SK-N-SH (cell line): ENCODE results near the gene GTF3A. TPM values are rescaled to one million over a fixed set of nuclear protein-coding genes. Genes with fewer than 3 reads are reported as not detected.

Source experiments
- CTCF ChIA-PET: fragments of 300-600, 350-600 bp; formaldehyde crosslinking; extraction: SDS; loops from one replicate; lab custom pipeline; 2021; lab: Yijun Ruan, JAX
- POLR2A ChIA-PET: fragments of 350-600 bp; sonication (Branson Sonifier 250); formaldehyde crosslinking; extraction: SDS; loops from one replicate; lab custom pipeline; 2020; ENCODE audit warnings: antibody characterized with exemption, inconsistent platforms; lab: Yijun Ruan, JAX
- DNase-seq: peaks from one replicate; pipeline ENCODE4 v3.0.0; 2012
- H2AFZ ChIP-seq: fragments of 200-600 bp; sonication (generic); 2 replicates; pipeline ENCODE4 v1.8.1; 2016; ENCODE audit warnings: antibody characterized with exemption, mild to moderate bottlenecking, low read depth
- H3F3A ChIP-seq: fragments of 200-600 bp; sonication (generic); replicated peaks from 2 replicates; pipeline ENCODE3; 2016; ENCODE audit warnings: antibody characterized with exemption, mild to moderate bottlenecking; ENCODE audit not compliant: insufficient read depth
- H3K27ac ChIP-seq, 2 experiments: fragments of 200-500 bp in 1 of 2; fragments of 200-600 bp in 1 of 2; sonication (Bioruptor generic) in 1 of 2; sonication (generic), shearing (Covaris generic) in 1 of 2; 2 replicates each; pipeline versions ENCODE4 v1.5.1 to v1.6.1; 2014 to 2016; ENCODE audit warnings: low read depth in 2 of 2, inconsistent platforms in 1 of 2, low read length in 1 of 2, mild to moderate bottlenecking in 1 of 2, mixed read lengths in 1 of 2
- H3K27me3 ChIP-seq: fragments of 200-600 bp; sonication (generic), shearing (Covaris generic); 2 replicates; pipeline ENCODE4 v1.6.1; 2016; ENCODE audit warnings: mixed run types; ENCODE audit not compliant: insufficient read depth
- H3K36me3 ChIP-seq, 2 experiments: fragments of 200-500 bp in 1 of 2; fragments of 200-600 bp in 1 of 2; sonication (Bioruptor generic) in 1 of 2; sonication (generic) in 1 of 2; replicated peaks in 1 of 2; 2 replicates each; pipeline versions ENCODE3 to v1.5.1; 2014 to 2016; ENCODE audit warnings: low read length in 1 of 2, mild to moderate bottlenecking in 1 of 2; ENCODE audit not compliant: insufficient read depth in 2 of 2, control insufficient read depth in 1 of 2
- H3K4me1 ChIP-seq, 2 experiments: fragments of 200-500 bp in 1 of 2; fragments of 200-600 bp in 1 of 2; sonication (Bioruptor generic) in 1 of 2; sonication (generic), shearing (Covaris generic) in 1 of 2; 2 replicates each; pipeline versions ENCODE4 v1.5.1 to v1.6.1; 2014 to 2016; ENCODE audit warnings: low read depth in 1 of 2, low read length in 1 of 2, mixed run types in 1 of 2; ENCODE audit not compliant: insufficient read depth in 2 of 2, control insufficient read depth in 1 of 2
- H3K4me2 ChIP-seq: fragments of 200-600 bp; sonication (generic), shearing (Covaris generic); 2 replicates; pipeline ENCODE4 v1.6.1; 2017; ENCODE audit warnings: mixed run types
- H3K4me3 ChIP-seq, 2 experiments: fragments of 200-500 bp in 1 of 2; fragments of 200-600 bp in 1 of 2; sonication (Bioruptor generic) in 1 of 2; sonication (generic), shearing (Covaris generic) in 1 of 2; 2 replicates each; pipeline versions ENCODE4 v1.5.1 to v1.8.1; 2014 to 2016; ENCODE audit warnings: low read depth in 2 of 2, inconsistent platforms in 1 of 2, low read length in 1 of 2, mild to moderate bottlenecking in 1 of 2, mixed read lengths in 1 of 2, moderate library complexity in 1 of 2
- H3K79me2 ChIP-seq: fragments of 200-600 bp; sonication (generic); 2 replicates; pipeline ENCODE4 v1.8.1; 2017; ENCODE audit warnings: mild to moderate bottlenecking; ENCODE audit not compliant: insufficient read depth
- H3K9ac ChIP-seq: fragments of 200-600 bp; sonication (generic); 2 replicates; pipeline ENCODE4 v1.6.1; 2017; ENCODE audit warnings: mixed run types
- H3K9me2 ChIP-seq: fragments of 200-600 bp; sonication (generic); 2 replicates; pipeline ENCODE4 v1.6.1; 2017; ENCODE audit warnings: mixed run types
- H3K9me3 ChIP-seq: fragments of 200-600 bp; sonication (generic); 2 replicates; pipeline ENCODE4 v1.6.1; 2017; ENCODE audit warnings: mixed run types, mild to moderate bottlenecking, moderate library complexity
- H4K20me1 ChIP-seq: fragments of 200-600 bp; sonication (generic); 2 replicates; pipeline ENCODE4 v1.6.1; 2017; ENCODE audit warnings: mild to moderate bottlenecking, mixed run types; ENCODE audit not compliant: insufficient read depth
- CTCF ChIP-seq: fragments of 200-600 bp; sonication (generic); IDR thresholded peaks from 2 replicates; pipeline ENCODE4 v1.6.1; 2017; ENCODE audit warnings: antibody characterized with exemption, mild to moderate bottlenecking, moderate library complexity
- EP300 ChIP-seq, 2 experiments: IDR thresholded peaks; 2 replicates each; pipeline versions ENCODE4 v1.4.0 to v1.6.1; 2012; ENCODE audit warnings: borderline replicate concordance in 1 of 2, low read depth in 1 of 2, low read length in 1 of 2
- EZH2phosphoT487 ChIP-seq: fragments of 200-600 bp; sonication (generic); IDR thresholded peaks from 2 replicates; pipeline ENCODE4 v1.6.1; 2017; ENCODE audit warnings: low read depth, mixed run types, mild to moderate bottlenecking, antibody characterized with exemption, moderate library complexity, borderline replicate concordance
- FOSL2 ChIP-seq: IDR thresholded peaks from 2 replicates; pipeline ENCODE4 v1.4.0; 2012; ENCODE audit warnings: low read depth, mild to moderate bottlenecking, moderate library complexity, borderline replicate concordance
- FOXJ3 ChIP-seq: sonication (generic); formaldehyde crosslinking; IDR thresholded peaks from 2 replicates; pipeline ENCODE4 v1.5.1; 2020; ENCODE audit warnings: mild to moderate bottlenecking, missing genetic modification reagents
- FOXM1 ChIP-seq: IDR thresholded peaks from 2 replicates; pipeline ENCODE4 v1.4.0; 2012; ENCODE audit warnings: low read depth, mild to moderate bottlenecking
- GABPA ChIP-seq: IDR thresholded peaks from 2 replicates; pipeline ENCODE4 v1.4.0; 2012; ENCODE audit warnings: low read depth, mild to moderate bottlenecking
- JUND ChIP-seq: IDR thresholded peaks from 2 replicates; pipeline ENCODE4 v1.4.0; 2012
- MXI1 ChIP-seq: IDR thresholded peaks from 2 replicates; pipeline ENCODE4 v1.6.1; 2012; ENCODE audit warnings: mild to moderate bottlenecking, low read depth, low read length, improper control_type of control experiment
- NRF1 ChIP-seq: IDR thresholded peaks from 2 replicates; pipeline ENCODE4 v1.6.1; 2012; ENCODE audit warnings: low read depth, mild to moderate bottlenecking, low read length
- REST ChIP-seq: IDR thresholded peaks from 2 replicates; pipeline ENCODE4 v1.6.1; 2012; ENCODE audit warnings: mild to moderate bottlenecking, low read depth, low read length, moderate library complexity
- RFX5 ChIP-seq: IDR thresholded peaks from 2 replicates; pipeline ENCODE4 v1.6.1; 2012; ENCODE audit warnings: mild to moderate bottlenecking, improper control_type of control experiment, low read length
- RXRA ChIP-seq: IDR thresholded peaks from 2 replicates; pipeline ENCODE4 v1.4.0; 2012; ENCODE audit warnings: low read depth, mild to moderate bottlenecking, borderline replicate concordance
- SIN3A ChIP-seq: IDR thresholded peaks from 2 replicates; pipeline ENCODE4 v1.6.1; 2012; ENCODE audit warnings: low read depth, mild to moderate bottlenecking, low read length, moderate library complexity, borderline replicate concordance
- TCF12 ChIP-seq: IDR thresholded peaks from 2 replicates; pipeline ENCODE4 v1.4.0; 2012
- WGBS: methylation state at CpG from one replicate; pipeline ENCODE4 v1.1.6; 2017; ENCODE audit warnings: low lambda C conversion rate; 5-methylcytosine and 5-hydroxymethylcytosine counted together
- polyA plus RNA-seq, 3 experiments: library from polyadenylated mRNA; depleted of rRNA; stranded (reverse); fragments of >200 nt; gene quantifications; 2 replicates each; pipeline ENCODE4 v1.2.3, GENCODE V29; 2012

The GTF3A gene
- polyA plus RNA-seq, 1 of the 3 experiments (the other 2 are of a cell fraction) = 75.4 TPM

- no peaks in the 10 kb centered on the region for H3F3A ChIP-seq
- H2AFZ ChIP-seq = no peak overlapping the region
- H3K79me2 ChIP-seq = peaks cover 14% of the 10 kb centered on the region; the same call in 1 of the 2 replicates
- ChIA-PET POLR2A (no interaction called here), CTCF (no interaction called here)
- no peaks in the 10 kb centered on the region for H3K4me1 ChIP-seq
- H3K27ac ChIP-seq = no peak overlapping the region
- no peaks in the 10 kb centered on the region for H4K20me1 ChIP-seq
- peaks cover 32 to 36% of the 10 kb centered on the region in 2 experiments for H3K36me3 ChIP-seq
- H3K9ac ChIP-seq = no peak overlapping the region
- H3K4me3 ChIP-seq = no peak overlapping the region
- no peaks in the 10 kb centered on the region for H3K9me3 ChIP-seq
- TF ChIP-seq TCF12 = no peak
- TF ChIP-seq MXI1 = no peak
- no peak for TF ChIP-seq FOSL2
- no peak for TF ChIP-seq GABPA
- TF ChIP-seq FOXM1 = no peak
- no peak for TF ChIP-seq EP300 (IDR thresholded peaks at IDR 0.05; ENCODE audit: borderline replicate concordance in 1 of 2, low read depth in 1 of 2, low read length in 1 of 2)
- TF ChIP-seq RFX5 = no peak
- no peak for TF ChIP-seq CTCF
- TF ChIP-seq RXRA = no peak
- no peak for TF ChIP-seq SIN3A
- TF ChIP-seq EZH2phosphoT487 = no peak
- no peak for TF ChIP-seq JUND
- TF ChIP-seq NRF1 = no peak
- no peak for TF ChIP-seq REST
- TF ChIP-seq FOXJ3 (CRISPR knock-in tag) = no peak
- H3K9me2 ChIP-seq = no peaks in the 10 kb centered on the region
- no peak overlapping the region for H3K4me2 ChIP-seq
- no peaks in the 10 kb centered on the region for H3K27me3 ChIP-seq
- DNase-seq = no peak
- 86% methylated on average over 1 of the region's 1 CpG for WGBS
Measured at GRCh38 chr13:27440408-27440807, 16.0 kb downstream of the GTF3A start.
